NCI-H345 treated with DMSO at 0.1 percent for 48 hours (cell line): ENCODE data around the gene NOSTRIN.
"Not testable (repeated sequence)": the region's sequence is repeated elsewhere in the genome, so short reads cannot be mapped to it uniquely, and the experiment has no call there.

Source experiments
- DNase-seq: peaks from one replicate; lab custom pipeline; 2025; ENCODE audit not compliant: unreplicated experiment; lab: John Stamatoyannopoulos, UW

The NOSTRIN gene

DNA sequence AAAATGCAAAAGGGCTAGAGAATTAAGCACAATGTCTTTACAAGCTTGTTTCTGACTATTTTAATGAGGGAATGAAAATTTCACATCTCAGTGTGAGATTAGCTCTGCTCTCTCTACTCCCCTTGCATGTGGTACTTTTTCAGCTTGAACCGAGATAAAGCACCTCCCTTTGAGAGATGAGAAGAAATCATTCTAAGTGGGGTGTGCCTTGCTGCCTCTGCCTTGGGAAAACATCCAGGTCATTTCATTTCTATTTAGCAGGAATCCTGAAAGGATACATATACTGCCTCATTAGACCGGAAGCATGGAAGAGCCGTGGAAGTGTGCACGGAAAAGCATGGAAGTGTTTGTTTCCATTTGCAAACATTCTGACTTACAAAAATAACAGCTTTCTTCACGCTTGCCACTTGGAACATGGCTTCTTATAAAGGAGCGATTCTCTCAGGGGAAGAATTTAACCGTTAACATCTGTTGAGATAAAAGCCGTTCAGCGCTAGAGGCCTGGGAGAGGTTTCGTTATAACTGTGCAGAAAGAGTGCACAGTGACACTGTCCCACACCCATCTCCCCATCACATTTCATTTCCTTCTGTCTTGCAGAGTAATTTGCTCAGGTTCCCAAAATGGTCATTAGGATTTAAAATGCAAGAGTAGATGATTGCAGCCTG, 16.7 kb downstream of the NOSTRIN start:
- no peak for DNase-seq

GRCh38 chr2:168819829-168820489, 17.5 kb downstream of the NOSTRIN start:
- DNase-seq: no peak

DNA sequence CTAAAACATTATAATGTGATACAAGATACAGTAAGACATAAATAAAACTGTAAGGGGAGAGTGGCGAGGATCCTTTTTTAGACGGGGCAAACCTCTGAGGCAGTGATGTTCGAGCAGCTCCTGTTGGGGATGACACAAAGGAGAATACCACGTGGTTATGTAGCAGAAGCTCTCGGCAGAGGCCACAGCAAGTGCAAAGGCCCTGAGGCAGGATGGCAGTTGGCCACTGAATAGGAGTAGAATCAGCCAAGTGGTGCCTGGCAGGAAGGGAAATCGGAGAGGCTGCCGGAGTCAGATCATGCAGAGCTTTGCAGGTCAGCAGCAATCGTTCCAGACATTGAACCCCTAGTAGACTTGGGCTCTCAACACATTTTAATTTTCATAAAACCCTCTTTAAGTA, 19.1 kb downstream of the NOSTRIN start:
- no peak for DNase-seq

DNA sequence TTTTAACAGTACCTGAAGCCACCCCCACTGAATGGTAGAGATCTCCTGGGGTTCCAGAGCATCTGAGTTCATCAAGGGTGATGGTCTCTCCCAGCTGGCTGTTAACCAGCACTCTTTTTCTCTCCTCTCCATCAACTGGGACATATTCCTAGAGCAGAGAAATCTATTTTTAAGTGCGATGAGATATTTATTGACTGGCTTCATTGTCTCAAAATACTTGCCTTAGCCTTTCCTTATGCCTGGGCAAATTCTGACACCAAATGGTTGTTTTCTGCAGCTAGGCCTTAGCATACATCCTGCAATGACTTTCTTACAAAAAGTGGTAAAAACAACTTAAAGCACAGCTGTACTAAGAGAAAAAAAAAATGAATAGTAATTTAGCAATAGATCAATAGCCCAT, 19.6 kb downstream of the NOSTRIN start:
- DNase-seq: no peak

DNA sequence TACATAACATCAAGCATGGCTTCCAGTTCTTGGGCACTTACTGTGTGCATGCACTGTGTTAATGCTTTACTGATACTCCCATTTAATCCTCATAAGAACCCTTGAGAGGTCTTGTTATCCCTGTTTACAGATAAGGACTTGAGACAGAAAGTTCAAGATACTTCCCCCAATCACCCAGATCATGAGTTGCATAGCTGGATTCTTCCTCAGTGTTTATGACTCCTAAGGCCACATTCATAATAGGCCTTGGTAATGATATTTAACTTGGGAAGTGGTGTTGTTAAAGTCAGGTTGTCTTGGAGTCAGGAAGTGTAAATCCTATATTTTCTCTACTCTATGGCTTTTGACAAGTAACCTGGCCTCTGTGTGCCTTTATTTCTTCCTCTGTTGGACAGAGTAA, 22.7 kb downstream of the NOSTRIN start:
- DNase-seq: no peak

- DNase-seq: no peak
These were observed 28.5 kb downstream of the NOSTRIN start for GRCh38 chr2:168830958-168831357.

- DNase-seq: no peak
These were observed 29.2 kb downstream of the NOSTRIN start for GRCh38 chr2:168831662-168832061.

DNA sequence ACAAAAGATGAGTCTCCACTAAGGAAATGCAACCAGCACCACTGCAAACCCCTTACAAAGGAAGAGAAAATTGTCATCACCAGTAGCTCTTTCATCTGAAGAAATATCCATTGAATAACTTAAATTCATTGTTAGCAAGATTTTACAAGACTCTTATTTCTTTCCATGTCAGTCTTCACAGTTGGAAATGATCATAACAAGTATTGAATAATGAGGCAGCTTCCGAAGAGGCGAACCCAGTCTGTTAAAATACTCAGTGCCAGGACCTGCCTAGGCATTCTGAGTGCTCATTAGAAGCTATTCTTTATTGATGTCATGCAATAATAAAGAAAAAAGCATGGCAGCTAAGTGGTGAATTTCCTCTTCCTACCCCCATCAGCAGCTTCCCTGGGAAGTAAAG, 33.5 kb downstream of the NOSTRIN start:
- no peak for DNase-seq

DNA sequence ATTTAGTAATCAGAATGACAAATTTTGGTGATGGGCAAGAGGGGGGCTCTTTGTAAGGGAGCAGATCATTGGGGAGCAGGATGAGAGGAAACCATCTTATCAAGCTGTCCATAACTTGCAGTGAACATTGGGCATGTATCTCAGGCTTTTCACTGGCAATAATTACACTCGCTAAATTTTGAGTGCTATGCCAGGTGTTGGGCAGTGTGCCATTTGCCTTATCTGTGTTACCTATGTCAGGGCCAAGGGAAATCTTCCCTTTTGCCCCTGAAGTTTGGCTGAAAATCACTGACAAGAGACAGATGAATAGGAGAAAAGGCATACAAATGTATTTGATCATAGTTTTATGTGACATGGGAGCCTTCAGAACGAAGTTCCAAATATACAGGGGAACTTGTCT, 39.0 kb downstream of the NOSTRIN start:
- no peak for DNase-seq

DNA sequence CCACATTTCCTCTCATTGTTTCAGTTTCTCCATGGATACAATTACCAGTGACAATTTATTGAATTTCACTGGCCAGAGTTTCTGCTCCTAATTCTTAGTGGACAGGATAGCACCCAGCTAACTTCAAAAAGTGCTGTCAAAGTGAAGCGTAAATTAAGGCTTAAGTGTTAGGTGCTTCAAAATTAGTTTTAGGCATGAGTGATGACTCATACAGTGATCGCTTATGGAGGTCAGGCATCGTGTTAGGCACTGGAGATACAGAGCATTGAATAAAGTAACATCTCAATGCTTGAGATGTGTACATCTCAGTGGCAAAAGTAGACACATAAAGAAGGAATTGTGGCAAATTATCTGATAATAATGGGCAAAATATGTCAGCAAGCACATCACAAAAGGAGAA, 40.8 kb downstream of the NOSTRIN start:
- no peak for DNase-seq

DNA sequence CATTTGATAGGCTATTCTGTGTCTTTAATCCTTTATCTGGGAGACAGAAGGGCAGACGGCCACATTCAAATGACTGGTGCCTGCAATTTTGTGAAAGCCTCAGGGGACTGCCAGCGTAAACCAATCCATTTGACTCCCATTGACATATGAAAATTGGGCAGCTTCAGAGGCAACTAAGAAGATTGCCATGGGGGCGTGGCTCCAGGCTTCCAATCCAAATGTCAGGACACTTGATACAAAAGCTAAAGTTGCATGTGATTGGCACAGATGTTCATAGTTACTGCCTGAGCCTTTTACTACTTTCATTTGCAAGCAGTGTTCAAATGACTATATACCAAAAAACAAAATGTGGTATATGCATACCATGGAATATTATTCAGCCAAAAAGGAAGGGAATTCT, 45.8 kb downstream of the NOSTRIN start:
- no peak for DNase-seq

DNA sequence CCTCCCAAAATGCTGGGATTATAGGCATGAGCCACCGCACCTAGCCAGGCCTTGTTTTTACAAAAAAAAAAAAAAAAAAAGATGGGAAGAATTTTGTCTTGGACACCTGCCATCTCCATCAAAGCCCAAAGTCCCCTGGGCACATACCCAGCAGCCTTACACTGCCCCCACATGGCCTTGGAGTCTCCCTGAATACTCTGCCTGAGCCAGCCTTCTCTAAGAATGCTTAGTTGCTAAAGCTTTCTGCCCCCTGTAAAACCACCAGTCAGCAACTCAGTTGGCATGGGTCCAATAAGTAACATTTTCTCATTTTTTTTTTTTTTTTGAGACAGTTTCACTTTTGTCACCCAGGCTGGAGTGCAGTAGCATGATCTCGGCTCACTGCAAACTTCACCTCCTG, 47.2 kb downstream of the NOSTRIN start:
- no peak for DNase-seq

GRCh38 chr2:168850846-168851245, 48.4 kb downstream of the NOSTRIN start:
- DNase-seq: no peak

- no peak for DNase-seq
These were observed 49.4 kb downstream of the NOSTRIN start for GRCh38 chr2:168851674-168852320.

GRCh38 chr2:168852481-168852880, 50.0 kb downstream of the NOSTRIN start:
- DNase-seq: no peak

DNA sequence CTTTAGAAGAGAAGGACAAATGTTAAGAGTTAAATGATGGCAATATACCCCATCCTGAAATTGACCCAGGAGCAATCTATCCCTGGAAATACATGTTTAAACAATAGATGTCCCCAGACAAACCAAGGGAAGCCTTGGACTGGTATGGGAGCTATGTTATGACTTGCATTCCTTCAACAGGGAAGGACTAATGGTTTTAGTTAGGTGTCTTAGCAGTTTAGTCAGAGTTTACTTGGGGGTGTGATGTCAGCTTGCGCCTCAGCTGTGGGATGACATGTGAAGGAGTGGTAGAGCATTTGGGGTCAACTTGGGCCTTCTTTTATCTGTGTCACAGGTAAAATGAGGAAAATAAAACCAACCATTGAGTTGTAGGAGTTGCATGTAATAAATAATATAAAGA, 51.0 kb downstream of the NOSTRIN start:
- no peak for DNase-seq

GRCh38 chr2:168854651-168855050, 52.2 kb downstream of the NOSTRIN start:
- no peak for DNase-seq

DNA sequence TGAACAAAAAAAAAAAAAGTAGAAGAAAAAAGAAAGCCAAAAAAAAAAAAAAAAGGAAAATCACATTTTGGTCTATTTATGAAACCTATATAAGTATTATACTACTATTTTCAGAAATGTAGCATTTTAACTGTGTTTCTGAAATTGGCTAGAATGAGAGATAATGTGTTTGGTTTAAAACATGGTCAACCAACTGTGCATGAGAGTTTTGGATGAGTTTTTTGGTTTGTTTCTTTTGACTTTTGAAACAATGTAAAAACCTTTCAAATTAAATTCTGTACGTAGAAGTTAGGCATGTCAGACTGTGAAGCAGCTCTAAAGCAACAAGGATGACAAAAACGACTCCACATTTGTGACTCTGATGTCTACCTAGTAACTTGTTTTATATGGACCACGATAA, 53.2 kb downstream of the NOSTRIN start:
- DNase-seq: no peak

- DNase-seq: no peak
These were observed 55.7 kb downstream of the NOSTRIN start for GRCh38 chr2:168858146-168858545.

DNA sequence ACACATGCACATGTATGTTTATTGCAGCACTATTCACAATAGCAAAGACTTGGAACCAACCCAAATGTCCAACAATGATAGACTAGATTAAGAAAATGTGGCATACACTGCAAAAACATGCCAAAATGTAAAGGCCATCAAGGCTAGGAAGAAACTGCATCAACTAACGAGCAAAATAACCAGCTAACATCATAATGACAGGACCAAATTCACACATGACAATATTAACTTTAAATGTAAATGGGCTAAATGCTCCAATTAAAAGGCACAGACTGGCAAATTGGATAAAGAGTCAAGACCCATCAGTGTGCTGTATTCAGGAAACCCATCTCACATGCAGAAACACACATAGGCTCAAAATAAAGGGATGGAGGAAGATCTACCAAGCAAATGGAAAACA, 64.7 kb downstream of the NOSTRIN start:
- not testable (repeated sequence) for DNase-seq

DNA sequence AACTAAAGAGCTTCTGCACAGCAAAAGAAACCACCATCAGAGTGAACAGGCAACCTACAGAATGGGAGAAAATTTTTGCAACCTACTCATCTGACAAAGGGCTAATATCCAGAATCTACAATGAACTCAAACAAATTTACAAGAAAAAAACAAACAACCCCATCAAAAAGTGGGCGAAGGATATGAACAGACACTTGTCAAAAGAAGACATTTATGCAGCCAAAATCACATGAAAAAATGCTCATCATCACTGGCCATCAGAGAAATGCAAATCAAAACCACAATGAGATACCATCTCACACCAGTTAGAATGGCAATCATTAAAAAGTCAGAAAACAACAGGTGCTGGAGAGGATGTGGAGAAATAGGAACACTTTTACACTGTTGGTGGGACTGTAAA, 67.9 kb downstream of the NOSTRIN start:
- DNase-seq: not testable (repeated sequence)

- not testable (repeated sequence) for DNase-seq
These were observed 68.4 kb downstream of the NOSTRIN start for GRCh38 chr2:168870824-168871223.
